ENCODE results near the gene TCF19.
"Not testable (repeated sequence)": the region's sequence is repeated elsewhere in the genome, so short reads cannot be mapped to it uniquely, and the experiment has no call there.

Gene TCF19

GRCh38 chr6:31162463-31163165, 4.2 kb downstream of the TCF19 start:
- DNase-seq, result no peak

GRCh38 chr6:31163922-31164321, 5.5 kb downstream of the TCF19 start:
- DNase-seq, result no peak

DNA sequence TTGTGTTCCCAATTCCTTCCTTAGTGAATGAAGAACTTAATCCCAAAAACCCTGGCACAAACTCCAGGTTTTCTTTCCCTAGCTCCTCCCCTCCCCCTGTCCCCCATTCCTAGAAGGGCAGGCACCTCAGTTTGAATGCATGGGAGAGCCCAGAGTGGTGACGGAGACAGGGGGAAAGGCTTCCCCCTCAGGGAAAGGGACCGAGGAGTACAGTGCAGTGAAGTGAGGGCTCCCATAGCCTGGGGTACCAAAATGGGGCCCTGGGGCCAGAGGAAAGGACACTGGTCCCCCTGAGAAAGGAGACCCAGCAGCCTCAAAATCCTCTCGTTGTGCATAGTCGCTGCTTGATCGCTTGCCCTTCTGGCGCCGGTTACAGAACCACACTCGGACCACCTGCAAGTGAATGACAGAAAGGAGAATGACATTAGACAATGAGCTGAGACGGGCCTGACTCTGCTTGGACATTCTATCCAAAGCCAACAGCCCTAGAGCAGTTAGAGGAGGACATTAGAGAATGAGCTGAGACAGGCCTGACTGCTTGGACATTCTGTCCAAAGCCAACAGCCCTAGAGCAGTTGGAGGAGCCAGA, 6.2 kb downstream of the TCF19 start:
- not testable (repeated sequence) for DNase-seq

DNA sequence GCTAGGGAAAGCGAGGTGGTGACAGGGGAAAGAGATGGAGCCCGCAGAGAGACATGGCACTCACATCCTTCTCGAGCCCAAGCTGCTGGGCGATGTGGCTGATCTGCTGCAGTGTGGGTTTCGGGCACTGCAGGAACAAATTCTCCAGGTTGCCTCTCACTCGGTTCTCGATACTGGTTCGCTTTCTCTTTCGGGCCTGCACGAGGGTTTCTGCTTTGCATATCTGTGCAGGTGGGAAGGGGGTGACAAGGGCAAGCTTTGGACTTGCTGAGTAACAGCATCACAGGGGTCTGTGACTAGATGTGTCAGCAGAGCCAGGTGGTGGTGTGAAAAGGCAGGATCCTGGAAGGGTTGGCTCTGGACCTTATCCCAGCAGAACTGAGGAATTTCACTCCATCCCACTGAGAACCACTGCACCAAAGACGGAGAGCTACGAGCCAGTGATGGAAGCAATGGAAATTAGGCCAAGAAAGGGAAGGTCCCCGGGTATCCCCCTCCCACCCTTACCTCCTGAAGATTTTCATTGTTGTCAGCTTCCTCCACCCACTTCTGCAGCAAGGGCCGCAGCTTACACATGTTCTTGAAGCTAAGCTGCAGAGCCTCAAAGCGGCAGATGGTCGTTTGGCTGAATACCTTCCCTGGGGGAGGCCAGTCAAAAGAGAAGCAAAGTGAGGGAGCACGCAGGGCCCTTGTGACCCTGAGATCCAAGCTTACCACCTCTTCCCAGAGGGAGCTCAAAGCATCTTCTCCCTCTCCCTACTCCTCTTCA, 6.9 kb downstream of the TCF19 start:
- not testable (repeated sequence) for DNase-seq

DNA sequence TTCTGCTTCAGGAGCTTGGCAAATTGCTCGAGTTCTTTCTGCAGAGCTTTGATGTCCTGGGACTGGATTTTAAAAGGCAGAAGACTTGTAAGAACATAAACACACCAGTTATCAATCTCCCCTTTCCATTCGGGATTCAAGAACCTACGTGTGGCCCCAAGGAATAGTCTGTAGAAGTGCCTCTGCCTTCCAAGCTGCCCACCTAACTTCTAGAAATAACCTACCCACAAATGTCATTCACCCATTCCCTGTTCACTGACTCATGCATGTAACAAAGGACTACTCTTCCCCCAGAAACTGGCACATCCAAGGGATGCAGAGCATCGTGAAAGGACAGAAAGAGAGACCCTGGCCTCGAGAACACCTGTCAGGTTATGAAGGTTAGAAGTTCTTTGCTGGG, 7.6 kb downstream of the TCF19 start:
- no peak for DNase-seq

DNA sequence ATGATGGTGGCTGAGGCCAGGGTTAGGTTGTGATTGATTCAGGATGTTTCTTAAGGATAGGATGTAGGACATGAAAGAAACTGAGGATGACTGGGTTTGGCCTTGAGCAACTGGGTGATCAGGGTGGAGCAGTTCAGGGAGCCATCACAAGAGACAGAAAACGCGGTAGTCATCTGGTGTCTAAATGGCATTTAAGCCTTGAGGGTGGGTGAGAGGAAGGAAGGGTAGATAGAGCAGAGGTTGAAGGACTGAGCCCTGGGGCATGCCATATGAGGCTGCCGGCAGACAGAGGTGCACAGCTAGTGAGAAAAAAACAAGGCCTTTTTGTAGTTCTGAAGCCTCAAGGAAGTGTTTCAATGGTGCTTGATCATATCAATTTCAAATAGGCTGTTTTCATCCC, 10.2 kb downstream of the TCF19 start:
- DNase-seq, result no peak

DNA sequence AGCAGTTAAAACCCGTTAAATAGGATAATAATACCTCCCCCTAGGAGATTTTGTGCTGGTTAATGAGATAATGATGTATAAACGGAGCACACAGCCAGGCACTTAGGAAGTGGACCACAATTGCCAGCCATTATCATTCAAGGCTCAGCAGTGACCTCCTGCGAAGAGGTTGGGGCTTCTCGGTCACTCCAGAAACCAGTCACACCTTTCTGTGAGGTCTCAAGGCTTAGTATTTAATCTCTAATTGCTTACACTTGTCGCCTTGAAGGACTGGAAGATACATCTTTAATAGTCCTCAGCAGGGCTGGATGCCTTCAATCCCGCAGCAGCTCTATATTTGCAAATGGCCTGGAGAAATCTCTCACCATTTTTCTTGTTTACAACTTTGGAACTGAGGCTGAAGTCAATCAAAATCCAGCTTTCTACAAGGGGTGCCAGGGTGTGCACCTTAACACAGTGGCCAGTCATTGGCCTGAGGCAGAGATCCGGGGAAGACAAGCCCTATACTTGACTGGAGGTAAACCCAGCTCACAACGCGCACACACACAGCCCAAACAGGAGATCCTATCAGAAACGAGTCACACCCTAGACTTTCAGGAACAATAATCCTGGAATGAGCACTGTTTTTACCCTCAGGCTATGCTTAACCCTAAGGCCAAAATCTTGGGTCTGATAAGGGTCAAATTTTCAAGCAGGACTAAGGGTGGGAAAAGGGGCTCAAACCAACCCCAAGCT, 10.9 kb downstream of the TCF19 start:
- no peak for DNase-seq

DNA sequence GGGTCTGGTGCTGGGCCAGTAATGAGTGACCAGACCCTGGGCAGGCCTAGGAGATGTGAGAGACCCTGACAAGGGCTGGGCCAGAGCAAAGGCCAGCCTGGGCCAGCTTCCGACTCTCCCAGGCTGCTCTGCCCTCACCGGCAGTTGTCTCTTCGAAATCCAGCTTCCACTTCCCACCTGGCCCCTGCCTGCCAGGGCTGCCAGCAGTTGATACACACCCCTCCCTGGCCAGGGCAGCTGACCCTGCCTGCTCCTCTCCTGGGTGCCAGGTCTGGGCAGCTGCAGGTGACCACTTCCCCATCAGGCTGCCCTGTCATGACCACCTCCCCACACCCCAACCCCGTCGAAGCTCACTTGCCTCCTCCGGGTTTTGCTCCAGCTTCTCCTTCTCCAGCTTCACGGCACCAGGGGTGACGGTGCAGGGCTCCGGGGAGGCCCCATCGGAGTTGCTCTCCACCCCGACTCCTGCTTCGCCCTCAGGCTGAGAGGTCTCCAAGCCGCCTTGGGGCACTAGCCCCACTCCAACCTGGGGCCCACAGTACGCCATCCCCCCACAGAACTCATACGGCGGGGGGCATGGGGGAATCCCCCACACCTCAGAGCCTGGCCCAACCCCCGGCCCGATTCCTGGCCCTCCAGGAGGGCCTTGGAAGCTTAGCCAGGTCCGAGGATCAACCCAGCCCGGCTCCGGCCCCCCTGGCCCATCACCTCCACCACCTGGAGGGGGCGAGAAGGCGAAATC, 11.6 kb downstream of the TCF19 start:
- not testable (repeated sequence) for DNase-seq

DNA sequence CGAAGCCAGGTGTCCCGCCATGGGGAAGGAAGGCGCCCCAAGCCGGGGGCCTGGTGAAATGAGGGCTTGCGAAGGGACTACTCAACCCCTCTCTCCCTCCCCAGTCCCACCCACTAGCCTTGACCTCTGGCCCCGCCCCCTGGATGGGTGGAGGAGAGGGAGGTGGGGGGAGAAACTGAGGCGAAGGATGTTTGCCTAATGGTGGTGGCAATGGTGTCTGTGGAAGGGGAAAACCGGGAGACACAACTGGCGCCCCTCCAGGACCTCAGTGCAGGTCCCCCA, 12.2 kb downstream of the TCF19 start, which contains the start of gene POU5F1:
POU5F1 (minus strand) TSS at position 83 of the 282 bp plus-strand sequence; CDS start at position 21, 62 bp downstream.
- DNase-seq, result no peak

GRCh38 chr6:31170987-31171671, 12.7 kb downstream of the TCF19 start:
- no peak for DNase-seq

DNA sequence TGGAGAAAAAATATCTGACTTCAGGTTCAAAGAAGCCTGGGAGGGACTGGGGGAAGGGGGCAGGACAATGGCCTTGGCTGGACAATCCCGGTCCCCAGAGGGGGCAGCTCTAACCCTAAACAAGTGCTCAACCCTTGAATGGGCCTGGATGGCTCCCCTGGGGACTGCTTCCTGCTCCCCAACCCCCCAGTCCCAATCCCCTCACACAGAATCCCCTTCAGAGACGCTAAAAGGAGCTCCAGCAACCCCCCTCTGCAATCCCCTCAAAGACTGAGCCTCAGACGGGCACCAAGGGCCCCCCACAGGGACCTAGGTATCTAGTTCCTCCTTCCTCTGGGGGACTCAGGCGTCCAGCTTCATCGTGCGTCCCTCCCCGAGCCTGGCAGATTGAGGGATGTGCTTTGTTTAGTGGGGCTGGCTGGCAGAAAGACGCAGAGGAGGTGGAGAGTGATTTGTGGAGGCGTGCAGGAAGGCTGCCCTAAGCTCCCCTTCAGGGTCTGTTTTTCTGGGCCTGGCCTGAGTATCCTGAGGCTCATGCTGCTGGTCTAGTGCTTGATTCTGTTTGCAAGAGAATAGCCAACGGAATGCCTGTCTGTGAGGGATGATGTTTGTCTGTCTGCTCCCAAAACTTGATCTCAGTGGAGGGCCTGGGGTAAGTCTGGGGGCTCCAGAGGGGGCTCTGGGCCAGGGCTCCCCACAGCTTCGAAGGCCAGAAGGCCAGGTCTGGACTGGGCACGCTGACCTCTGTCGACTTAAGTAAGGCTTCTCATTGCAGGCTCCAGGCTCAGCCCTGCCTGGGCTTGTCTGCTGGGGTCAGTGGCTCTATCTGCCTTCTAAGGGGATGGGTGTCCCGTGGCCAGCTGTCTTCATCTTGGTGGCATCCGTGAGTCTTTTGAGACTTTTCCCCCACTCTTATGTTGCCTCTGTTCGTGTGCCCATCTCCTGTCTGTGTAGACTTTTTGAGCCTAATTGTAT, 13.8 kb downstream of the TCF19 start:
- no peak for DNase-seq

DNA sequence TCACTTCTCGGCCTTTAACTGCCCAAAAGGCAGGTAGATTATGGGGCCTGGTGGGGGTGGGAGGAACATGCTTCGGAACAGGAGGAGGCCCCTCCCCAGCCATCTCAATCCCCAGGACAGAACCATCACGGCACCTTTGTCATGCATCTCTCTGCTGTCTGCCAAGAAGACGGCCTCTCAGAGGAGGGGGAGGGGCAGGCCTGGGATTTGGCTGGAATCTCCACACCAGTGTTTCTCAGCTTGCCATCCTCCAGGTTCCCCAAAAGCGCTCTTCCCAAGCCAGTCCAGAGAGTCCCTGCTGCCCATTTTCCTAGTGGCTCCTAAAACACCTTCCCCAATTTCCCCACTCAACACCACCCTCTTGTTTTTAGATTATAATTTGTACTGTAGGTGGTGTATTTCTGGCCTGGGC, 14.6 kb downstream of the TCF19 start:
- no peak for DNase-seq

GRCh38 chr6:31173406-31173805, 15.0 kb downstream of the TCF19 start:
- no peak for DNase-seq

DNA sequence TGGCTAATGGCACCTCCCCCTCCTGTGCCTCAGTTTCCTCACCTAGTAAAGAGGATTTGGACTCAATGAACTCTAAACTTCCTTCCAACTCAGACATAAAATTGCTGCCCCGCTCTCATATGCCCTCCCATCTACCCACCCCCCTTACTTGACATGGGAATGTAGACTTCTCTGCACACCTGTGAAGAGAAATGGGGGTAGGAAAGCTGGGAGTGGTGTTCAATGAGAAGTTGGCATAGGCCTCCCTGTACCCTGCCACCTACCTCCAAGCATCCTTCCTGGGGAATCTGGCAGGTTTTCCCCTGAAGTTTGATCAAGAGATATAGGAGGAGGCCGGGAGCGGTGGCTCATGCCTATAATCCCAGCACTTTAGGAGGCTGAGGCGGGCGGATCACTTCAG, 16.0 kb downstream of the TCF19 start:
- DNase-seq, result no peak

GRCh38 chr6:31175971-31176370, 17.6 kb downstream of the TCF19 start:
- no peak for DNase-seq

DNA sequence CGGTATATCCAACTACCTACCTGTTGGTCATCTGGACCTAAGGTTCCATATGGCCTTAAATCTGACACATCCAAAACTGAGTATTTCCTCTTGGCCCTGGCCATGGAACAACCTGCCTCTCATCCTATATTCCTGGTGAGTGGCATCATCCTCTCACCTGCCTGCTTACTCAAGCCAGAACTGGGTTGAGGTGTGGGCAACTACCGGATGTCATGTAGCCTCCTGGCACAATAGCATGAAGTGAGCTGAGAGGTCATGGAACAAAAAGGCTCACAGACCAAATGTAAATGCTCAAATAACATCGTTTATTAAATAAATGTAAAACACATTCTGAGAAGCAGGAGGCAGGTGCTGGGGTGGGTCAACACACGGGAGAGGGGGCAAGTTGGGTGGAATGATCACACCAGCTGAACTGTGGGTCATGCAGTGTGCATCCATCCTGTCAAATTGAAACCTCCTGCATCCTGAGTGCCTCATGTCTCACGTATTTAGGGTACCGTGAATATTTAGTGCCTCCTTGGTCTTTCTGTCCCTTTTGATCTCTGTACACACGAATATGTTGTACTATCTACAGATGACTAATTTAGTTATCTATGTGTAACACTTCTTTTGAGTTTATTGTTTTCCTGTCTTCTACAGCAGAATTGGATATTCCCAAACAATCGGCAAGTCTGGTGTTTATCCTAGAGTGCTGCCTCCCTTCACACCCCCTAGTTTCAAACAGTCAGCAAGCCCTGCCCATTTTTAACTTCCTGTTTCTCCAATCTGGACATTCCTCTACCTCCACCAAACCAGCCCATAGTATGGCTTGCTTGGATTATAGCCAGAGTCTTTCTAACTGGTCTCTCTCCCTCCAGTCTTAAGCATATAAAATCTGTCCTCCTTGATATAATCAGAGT, 20.0 kb downstream of the TCF19 start:
- DNase-seq, result no peak

- no peak for DNase-seq
Observed at GRCh38 chr6:31179042-31179386, 20.6 kb downstream of the TCF19 start.

DNA sequence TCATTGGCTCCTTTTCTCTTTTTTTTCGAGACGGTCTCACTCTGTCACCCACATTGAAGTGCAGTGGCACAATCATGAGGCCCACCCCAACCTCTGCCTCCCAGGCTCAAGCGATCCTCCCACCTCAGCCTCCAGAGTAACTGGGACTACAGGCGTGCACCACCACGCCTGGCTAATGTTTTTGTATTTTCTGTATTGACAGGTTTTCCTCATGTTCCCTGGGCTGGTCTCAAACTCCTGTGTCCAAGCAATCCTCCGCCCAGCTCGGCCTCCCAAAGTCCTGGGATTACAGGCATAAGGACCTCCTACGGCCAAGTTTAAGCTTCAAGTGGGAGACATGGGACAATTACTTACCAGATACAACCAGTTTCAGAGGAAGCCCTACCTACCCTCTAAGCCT, 21.5 kb downstream of the TCF19 start:
- no peak for DNase-seq

- peak; percentile 54 for DNase-seq
Observed at GRCh38 chr6:31180500-31180899, 22.1 kb downstream of the TCF19 start.

DNA sequence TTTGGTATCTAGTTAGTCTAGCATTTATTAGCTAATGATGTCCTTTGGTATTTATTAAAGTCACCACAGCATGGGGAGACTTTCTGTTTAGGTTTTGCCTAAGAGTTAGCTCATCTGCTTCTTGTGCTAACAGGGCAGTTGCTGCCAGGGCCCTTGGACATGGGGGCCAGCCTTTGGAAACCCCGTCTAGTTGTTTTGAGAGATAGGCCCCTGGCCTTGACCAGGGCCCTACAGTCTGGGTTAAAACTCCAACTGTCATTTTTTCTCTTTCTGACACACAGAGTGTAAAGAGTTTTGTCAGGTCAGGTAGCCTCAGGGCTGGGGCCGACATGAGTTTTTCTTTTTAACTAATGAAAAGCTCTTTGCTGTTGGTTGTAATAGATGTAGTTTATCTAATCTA, 24.9 kb downstream of the TCF19 start:
- DNase-seq, result not testable (repeated sequence)
